AG04450 (cell line): ENCODE results near the gene TRERF1. TPM values are rescaled to one million over a fixed set of nuclear protein-coding genes. Genes with fewer than 3 reads are reported as not detected.

ENCODE experiments used
- CTCF ChIA-PET: fragments of 300-600, 350-600 bp; formaldehyde crosslinking; extraction: SDS; loops from one replicate; lab custom pipeline; 2022; ENCODE audit warnings: antibody characterized with exemption, inconsistent platforms; lab: Charles Lee
- POLR2A ChIA-PET: fragments of 350-600 bp; formaldehyde crosslinking; extraction: SDS; loops from one replicate; lab custom pipeline; 2021; ENCODE audit warnings: antibody characterized with exemption, inconsistent platforms; lab: Yijun Ruan, JAX
- DNase-seq: peaks from one replicate; pipeline ENCODE4 v3.0.0-alpha.2; 2011; ENCODE audit warnings: low read depth, low spot score
- H3K27ac ChIP-seq: one replicate; pipeline ENCODE4 v1.5.1; 2012; ENCODE audit warnings: low read depth, low read length, control low read depth
- H3K27me3 ChIP-seq: one replicate; pipeline ENCODE4 v1.6.0; 2012; ENCODE audit warnings: low read length; ENCODE audit not compliant: control insufficient read depth, insufficient read depth
- H3K4me3 ChIP-seq: 2 replicates; pipeline ENCODE4 v1.5.1; 2011; ENCODE audit warnings: mild to moderate bottlenecking, low read depth, low read length, control low read depth
- H3K9me3 ChIP-seq: 2 replicates; pipeline ENCODE4 v1.5.1; 2012; ENCODE audit warnings: low read length; ENCODE audit not compliant: control insufficient read depth, insufficient read depth
- CTCF ChIP-seq: IDR thresholded peaks from 2 replicates; pipeline ENCODE4 v1.5.1; 2011; ENCODE audit warnings: low read depth, low read length, control low read depth, inconsistent platforms
- polyA plus RNA-seq: library from polyadenylated mRNA; depleted of rRNA; stranded (reverse); fragments of >200 nt; gene quantifications from 2 replicates; pipeline ENCODE4 v1.2.3, GENCODE V29; 2011

Gene TRERF1
- polyA plus RNA-seq, 1 experiment: 7.3 TPM

DNA sequence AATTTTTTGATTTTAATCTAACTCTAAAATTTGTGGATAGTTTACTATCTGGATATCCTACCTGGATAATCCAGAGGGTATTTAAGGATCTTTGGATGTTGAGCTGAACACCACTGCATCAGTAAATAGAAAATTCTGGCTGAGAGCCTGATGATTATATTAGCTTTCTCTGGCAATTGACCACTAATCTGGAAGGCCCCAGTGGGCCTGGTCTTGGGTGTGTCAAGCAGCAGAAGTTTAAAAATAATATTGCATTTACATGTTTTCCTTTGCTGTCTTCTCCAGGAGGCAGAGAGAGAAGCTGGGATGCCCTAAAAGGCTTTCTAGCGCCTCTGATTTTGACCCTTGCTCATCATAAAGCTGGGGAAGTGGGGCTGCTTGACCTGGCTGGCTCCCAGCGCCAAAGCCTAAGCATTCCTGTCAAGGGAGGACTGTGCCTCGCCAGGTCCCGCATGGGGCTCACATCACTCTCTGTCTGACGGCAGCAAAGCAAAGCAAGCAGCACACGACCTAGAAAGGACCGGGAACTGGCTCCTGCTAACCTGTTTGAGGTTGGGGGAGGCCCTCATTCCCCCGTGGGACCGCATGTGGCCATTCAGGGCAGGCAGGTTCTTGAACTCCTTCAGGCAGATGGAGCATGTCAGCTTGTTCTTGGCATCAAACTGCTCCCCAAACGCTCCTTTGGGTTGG is 187.4 kb downstream of the TRERF1 start:
- POLR2A ChIA-PET: no interaction called here
- TF ChIP-seq CTCF: no peak
- Histone ChIP-seq H3K27me3 (no peaks in the 10 kb centered on the region), H3K4me3 (no peak overlapping the region), H3K9me3 (no peaks in the 10 kb centered on the region; the same call in 1 of the 2 replicates), H3K27ac (no peak overlapping the region)
- DNase-seq: no peak
- CTCF ChIA-PET: interaction anchor here (1.4 to 8.0 kb wide), 2 partner anchors 268 to 283 kb away, joined by 5 to 93 read pairs; no protein-coding TSS in a partner anchor

GRCh38 chr6:42263165-42263728 is 188.5 kb downstream of the TRERF1 start:
- Histone ChIP-seq H3K27ac (no peak overlapping the region), H3K27me3 (no peaks in the 10 kb centered on the region), H3K4me3 (no peak overlapping the region), H3K9me3 (no peaks in the 10 kb centered on the region; the same call in 1 of the 2 replicates)
- no peak for DNase-seq
- POLR2A ChIA-PET: no interaction called here
- CTCF ChIA-PET: interaction anchor here (0.7 to 8.0 kb wide), 3 partner anchors 10 to 284 kb away, joined by 3 to 93 read pairs (median 4); no protein-coding TSS in a partner anchor
- TF ChIP-seq CTCF: no peak

GRCh38 chr6:42260972-42261371 is 190.8 kb downstream of the TRERF1 start:
- ChIA-PET POLR2A (interaction anchor here (0.6 kb wide), 1 partner anchor 190 kb away, joined by 6 read pairs; no protein-coding TSS in a partner anchor), CTCF (interaction anchor here (1.0 to 8.0 kb wide), 5 partner anchors 46 to 286 kb away, joined by 3 to 93 read pairs (median 3); no protein-coding TSS in a partner anchor)
- Histone ChIP-seq H3K27me3 (no peaks in the 10 kb centered on the region), H3K9me3 (no peaks in the 10 kb centered on the region; the same call in 1 of the 2 replicates), H3K4me3 (no peak overlapping the region), H3K27ac (peak overlapping the region; percentile 31)
- peak; percentile 53 for TF ChIP-seq CTCF
- DNase-seq: no peak

- Histone ChIP-seq H3K9me3 (no peaks in the 10 kb centered on the region; the same call in 1 of the 2 replicates), H3K4me3 (no peak overlapping the region), H3K27ac (peak overlapping the region; percentile 31), H3K27me3 (no peaks in the 10 kb centered on the region)
- CTCF ChIA-PET: interaction anchor here (1.0 to 8.0 kb wide), 8 partner anchors 28 to 287 kb away, joined by 3 to 93 read pairs (median 3); no protein-coding TSS in a partner anchor
- POLR2A ChIA-PET: interaction anchor here (0.6 kb wide), 1 partner anchor 201 kb away, joined by 3 read pairs; no protein-coding TSS in a partner anchor
- no peak for TF ChIP-seq CTCF
- no peak for DNase-seq
Measured at GRCh38 chr6:42260396-42260888, 191.3 kb downstream of the TRERF1 start.
